ENCODE results near the gene FRMD8.

DNA sequence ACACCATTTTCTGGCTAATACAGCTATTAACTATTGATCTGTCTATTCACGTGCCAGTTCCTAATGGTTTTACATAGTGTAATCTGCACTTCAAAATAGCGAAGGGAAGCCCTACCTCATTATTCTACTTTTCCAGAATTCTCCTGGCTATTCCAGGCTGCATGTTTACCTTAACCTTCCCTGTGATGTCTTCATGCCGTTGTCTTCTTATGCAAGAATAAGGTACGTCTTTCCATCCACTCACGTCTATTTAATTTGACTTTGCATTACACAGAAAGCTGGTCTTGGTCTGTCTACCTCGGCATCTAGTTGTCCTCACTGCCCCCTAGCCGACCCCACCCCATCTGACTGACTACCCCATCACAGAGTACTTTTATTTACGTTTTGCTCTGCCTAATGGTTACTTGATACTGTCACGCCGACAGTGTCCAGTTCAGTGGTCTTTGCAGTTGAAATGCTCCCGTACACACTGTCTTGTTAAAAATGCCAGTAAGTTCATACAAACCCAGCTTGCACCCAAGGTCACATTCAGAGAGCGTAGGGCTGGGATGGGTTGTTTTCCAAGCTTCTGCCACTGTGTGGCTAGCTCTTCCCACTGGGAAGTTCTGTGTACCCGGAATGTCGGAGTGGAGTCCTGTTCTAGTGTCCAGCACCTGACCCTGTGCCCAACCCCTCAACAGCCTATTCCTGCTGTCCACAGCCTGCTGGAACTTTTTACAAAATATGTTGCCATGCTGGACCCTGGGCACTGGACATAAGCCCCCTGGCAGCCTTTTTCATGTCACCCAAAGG lies 51.2 kb downstream of the FRMD8 start:
- TF ChIP-seq, protein P1, sequence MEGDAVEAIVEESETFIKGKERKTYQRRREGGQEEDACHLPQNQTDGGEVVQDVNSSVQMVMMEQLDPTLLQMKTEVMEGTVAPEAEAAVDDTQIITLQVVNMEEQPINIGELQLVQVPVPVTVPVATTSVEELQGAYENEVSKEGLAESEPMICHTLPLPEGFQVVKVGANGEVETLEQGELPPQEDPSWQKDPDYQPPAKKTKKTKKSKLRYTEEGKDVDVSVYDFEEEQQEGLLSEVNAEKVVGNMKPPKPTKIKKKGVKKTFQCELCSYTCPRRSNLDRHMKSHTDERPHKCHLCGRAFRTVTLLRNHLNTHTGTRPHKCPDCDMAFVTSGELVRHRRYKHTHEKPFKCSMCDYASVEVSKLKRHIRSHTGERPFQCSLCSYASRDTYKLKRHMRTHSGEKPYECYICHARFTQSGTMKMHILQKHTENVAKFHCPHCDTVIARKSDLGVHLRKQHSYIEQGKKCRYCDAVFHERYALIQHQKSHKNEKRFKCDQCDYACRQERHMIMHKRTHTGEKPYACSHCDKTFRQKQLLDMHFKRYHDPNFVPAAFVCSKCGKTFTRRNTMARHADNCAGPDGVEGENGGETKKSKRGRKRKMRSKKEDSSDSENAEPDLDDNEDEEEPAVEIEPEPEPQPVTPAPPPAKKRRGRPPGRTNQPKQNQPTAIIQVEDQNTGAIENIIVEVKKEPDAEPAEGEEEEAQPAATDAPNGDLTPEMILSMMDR (IDR thresholded peaks at IDR 0.05; ENCODE audit: low read depth, low read length, missing input control): no peak
- TF ChIP-seq JUND (IDR thresholded peaks at IDR 0.05) (no peak), RAD21 (IDR thresholded peaks at IDR 0.05) (no peak), SP1 (IDR thresholded peaks at IDR 0.05) (peak; percentile 28), GABPA (IDR thresholded peaks at IDR 0.05 in 1 of 2, conservative IDR thresholded peaks at IDR 0.05 in 1 of 2) (no peak)
- TF ChIP-seq, protein P2, sequence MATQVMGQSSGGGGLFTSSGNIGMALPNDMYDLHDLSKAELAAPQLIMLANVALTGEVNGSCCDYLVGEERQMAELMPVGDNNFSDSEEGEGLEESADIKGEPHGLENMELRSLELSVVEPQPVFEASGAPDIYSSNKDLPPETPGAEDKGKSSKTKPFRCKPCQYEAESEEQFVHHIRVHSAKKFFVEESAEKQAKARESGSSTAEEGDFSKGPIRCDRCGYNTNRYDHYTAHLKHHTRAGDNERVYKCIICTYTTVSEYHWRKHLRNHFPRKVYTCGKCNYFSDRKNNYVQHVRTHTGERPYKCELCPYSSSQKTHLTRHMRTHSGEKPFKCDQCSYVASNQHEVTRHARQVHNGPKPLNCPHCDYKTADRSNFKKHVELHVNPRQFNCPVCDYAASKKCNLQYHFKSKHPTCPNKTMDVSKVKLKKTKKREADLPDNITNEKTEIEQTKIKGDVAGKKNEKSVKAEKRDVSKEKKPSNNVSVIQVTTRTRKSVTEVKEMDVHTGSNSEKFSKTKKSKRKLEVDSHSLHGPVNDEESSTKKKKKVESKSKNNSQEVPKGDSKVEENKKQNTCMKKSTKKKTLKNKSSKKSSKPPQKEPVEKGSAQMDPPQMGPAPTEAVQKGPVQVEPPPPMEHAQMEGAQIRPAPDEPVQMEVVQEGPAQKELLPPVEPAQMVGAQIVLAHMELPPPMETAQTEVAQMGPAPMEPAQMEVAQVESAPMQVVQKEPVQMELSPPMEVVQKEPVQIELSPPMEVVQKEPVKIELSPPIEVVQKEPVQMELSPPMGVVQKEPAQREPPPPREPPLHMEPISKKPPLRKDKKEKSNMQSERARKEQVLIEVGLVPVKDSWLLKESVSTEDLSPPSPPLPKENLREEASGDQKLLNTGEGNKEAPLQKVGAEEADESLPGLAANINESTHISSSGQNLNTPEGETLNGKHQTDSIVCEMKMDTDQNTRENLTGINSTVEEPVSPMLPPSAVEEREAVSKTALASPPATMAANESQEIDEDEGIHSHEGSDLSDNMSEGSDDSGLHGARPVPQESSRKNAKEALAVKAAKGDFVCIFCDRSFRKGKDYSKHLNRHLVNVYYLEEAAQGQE (IDR thresholded peaks at IDR 0.05): peak; percentile 18
- TF ChIP-seq, protein P3, sequence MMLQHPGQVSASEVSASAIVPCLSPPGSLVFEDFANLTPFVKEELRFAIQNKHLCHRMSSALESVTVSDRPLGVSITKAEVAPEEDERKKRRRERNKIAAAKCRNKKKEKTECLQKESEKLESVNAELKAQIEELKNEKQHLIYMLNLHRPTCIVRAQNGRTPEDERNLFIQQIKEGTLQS (IDR thresholded peaks at IDR 0.05): no peak
